CD8-positive, alpha-beta memory T cell (primary cell): Measurements from ENCODE around the gene PLAC1. TPM values are rescaled to one million over a fixed set of nuclear protein-coding genes. Genes with fewer than 3 reads are reported as not detected.

Experiments used
- CTCF ChIA-PET: fragments of 350-600 bp; sonication (Branson Sonifier 250); formaldehyde crosslinking; loops from one replicate; lab custom pipeline; 2021; ENCODE audit warnings: antibody characterized with exemption; lab: Charles Lee
- POLR2A ChIA-PET: fragments of 350-600 bp; sonication (Branson Sonifier 250); formaldehyde crosslinking; loops from one replicate; lab custom pipeline; 2021; ENCODE audit warnings: antibody characterized with exemption; lab: Charles Lee
- DNase-seq, 5 donors: peaks; one replicate each; pipeline versions ENCODE4 v3.0.0 to v3.0.0-alpha.2; 2020 to 2022; ENCODE audit warnings: mixed read lengths in 1 of 5
- H3K27ac ChIP-seq: one replicate; pipeline ENCODE4 v1.7.0; 2013; ENCODE audit warnings: low read depth, mild to moderate bottlenecking, low read length, moderate library complexity
- H3K27me3 ChIP-seq: 2 replicates; pipeline ENCODE4 v1.7.0; 2013; ENCODE audit warnings: low read length, mild to moderate bottlenecking; ENCODE audit not compliant: insufficient read depth, poor library complexity, severe bottlenecking
- H3K36me3 ChIP-seq: 2 replicates; pipeline ENCODE4 v1.7.0; 2013; ENCODE audit warnings: mild to moderate bottlenecking, low read length, moderate library complexity; ENCODE audit not compliant: insufficient read depth
- H3K4me1 ChIP-seq: 2 replicates; pipeline ENCODE4 v1.7.0; 2013; ENCODE audit warnings: mild to moderate bottlenecking, low read length, moderate library complexity; ENCODE audit not compliant: insufficient read depth
- H3K4me3 ChIP-seq: 2 replicates; pipeline ENCODE4 v1.7.0; 2013; ENCODE audit warnings: mild to moderate bottlenecking, low read length
- H3K9me3 ChIP-seq: 2 replicates; pipeline ENCODE4 v1.7.0; 2013; ENCODE audit warnings: mild to moderate bottlenecking, low read length
- H3K27ac Mint-ChIP-seq, 8 donors: one replicate each; pipeline ENCODE4 v1.8.0; 2020 to 2021; ENCODE audit warnings: mixed read lengths in 8 of 8, mild to moderate bottlenecking in 6 of 8, inconsistent platforms in 3 of 8, moderate library complexity in 3 of 8
- H3K27me3 Mint-ChIP-seq, 2 donors: one replicate each; pipeline ENCODE4 v1.8.0; 2020 to 2021; ENCODE audit warnings: mixed read lengths in 2 of 2, mild to moderate bottlenecking in 1 of 2, moderate library complexity in 1 of 2
- H3K36me3 Mint-ChIP-seq, 3 donors: one replicate each; pipeline ENCODE4 v1.8.0; 2020 to 2021; ENCODE audit warnings: mixed read lengths in 3 of 3, inconsistent platforms in 1 of 3, mild to moderate bottlenecking in 1 of 3
- H3K4me1 Mint-ChIP-seq, 3 donors: one replicate each; pipeline ENCODE4 v1.8.0; 2020 to 2021; ENCODE audit warnings: mixed read lengths in 3 of 3, inconsistent platforms in 1 of 3, mild to moderate bottlenecking in 1 of 3
- H3K4me3 Mint-ChIP-seq, 7 donors: one replicate each; pipeline ENCODE4 v1.8.0; 2020 to 2021; ENCODE audit warnings: mixed read lengths in 7 of 7, mild to moderate bottlenecking in 6 of 7, moderate library complexity in 4 of 7, inconsistent platforms in 2 of 7
- H3K9me3 Mint-ChIP-seq, 5 donors: one replicate each; pipeline ENCODE4 v1.8.0; 2020 to 2022; ENCODE audit warnings: mixed read lengths in 5 of 5, mild to moderate bottlenecking in 3 of 5, moderate library complexity in 2 of 5, inconsistent platforms in 1 of 5
- polyA plus RNA-seq: library from polyadenylated mRNA; unstranded; fragments of 300-500 nt; fragmentation: Illumina TruSeq; gene quantifications from one replicate; pipeline ENCODE4 v1.2.3, GENCODE V29; 2021
- total RNA-seq, 2 experiments: library from RNA; stranded (reverse); gene quantifications; one replicate each; pipeline ENCODE4 v1.2.3, GENCODE V29; 2021

Gene PLAC1
- total and polyA plus RNA-seq, 3 experiments from 2014 or later: not detected

- H3K27ac Mint-ChIP-seq: peak overlapping the region in 2 of 8 donors; percentile 1 to 12
- POLR2A ChIA-PET: no interaction called here
- H3K36me3 ChIP-seq: no peaks in the 10 kb centered on the region
- H3K4me1 Mint-ChIP-seq: peaks cover 0 to 1% (median 0%) of the 10 kb centered on the region in 3 donors
- no peak overlapping the region for H3K4me3 Mint-ChIP-seq
- no peaks in the 10 kb centered on the region for H3K27me3 ChIP-seq
- no peaks in the 10 kb centered on the region for H3K9me3 Mint-ChIP-seq
- H3K4me3 ChIP-seq: no peak overlapping the region
- H3K4me1 ChIP-seq: no peaks in the 10 kb centered on the region
- no peak for DNase-seq
- H3K36me3 Mint-ChIP-seq: no peaks in the 10 kb centered on the region
- H3K27ac ChIP-seq: no peak overlapping the region
- no peaks in the 10 kb centered on the region for H3K9me3 ChIP-seq
- CTCF ChIA-PET: no interaction called here
- peaks cover 0 to 3% of the 10 kb centered on the region in 2 donors for H3K27me3 Mint-ChIP-seq
Observed at GRCh38 chrX:134525086-134525792, 133.0 kb downstream of the PLAC1 start.

GRCh38 chrX:134524181-134524580, 134.1 kb downstream of the PLAC1 start:
- H3K4me1 Mint-ChIP-seq: peaks cover 0 to 1% (median 0%) of the 10 kb centered on the region in 3 donors
- no peak for DNase-seq
- Histone ChIP-seq H3K9me3 (no peaks in the 10 kb centered on the region), H3K27me3 (no peaks in the 10 kb centered on the region), H3K4me1 (no peaks in the 10 kb centered on the region), H3K4me3 (no peak overlapping the region), H3K36me3 (no peaks in the 10 kb centered on the region), H3K27ac (no peak overlapping the region)
- H3K36me3 Mint-ChIP-seq: no peaks in the 10 kb centered on the region
- ChIA-PET CTCF (no interaction called here), POLR2A (no interaction called here)
- H3K27ac Mint-ChIP-seq: peak overlapping the region in 1 of 8 donors; percentile 21
- H3K9me3 Mint-ChIP-seq: no peaks in the 10 kb centered on the region
- H3K27me3 Mint-ChIP-seq: peaks cover 0 to 3% of the 10 kb centered on the region in 2 donors
- H3K4me3 Mint-ChIP-seq: no peak overlapping the region

- DNase-seq: no peak
- no peaks in the 10 kb centered on the region for H3K9me3 ChIP-seq
- H3K4me1 ChIP-seq: no peaks in the 10 kb centered on the region
- H3K4me1 Mint-ChIP-seq: peaks cover 0 to 1% (median 0%) of the 10 kb centered on the region in 3 donors
- peaks cover 0 to 2% of the 10 kb centered on the region in 2 donors for H3K27me3 Mint-ChIP-seq
- no peaks in the 10 kb centered on the region for H3K27me3 ChIP-seq
- CTCF ChIA-PET: no interaction called here
- POLR2A ChIA-PET: no interaction called here
- no peak overlapping the region for H3K4me3 Mint-ChIP-seq
- no peaks in the 10 kb centered on the region for H3K36me3 ChIP-seq
- H3K27ac ChIP-seq: no peak overlapping the region
- H3K9me3 Mint-ChIP-seq: no peaks in the 10 kb centered on the region
- no peak overlapping the region for H3K4me3 ChIP-seq
- H3K27ac Mint-ChIP-seq: no peak overlapping the region
- no peaks in the 10 kb centered on the region for H3K36me3 Mint-ChIP-seq
Observed at GRCh38 chrX:134520860-134521390, 137.3 kb downstream of the PLAC1 start.

Other genes starting within 250 kb of the PLAC1 start
- gene HPRT1, start 198.3 kb downstream of the PLAC1 start, total RNA-seq: 10 to 100 TPM; 82.4 to 84.5 TPM
- 67.1 TPM for gene HPRT1, start 198.3 kb downstream of the PLAC1 start, polyA plus RNA-seq
- 10 to 100 TPM; 26.8 to 27.2 TPM for gene PABIR2, start 138.7 kb upstream of the PLAC1 start, total RNA-seq
- gene PABIR2, start 138.7 kb upstream of the PLAC1 start, polyA plus RNA-seq: 7.7 TPM